Measurements from ENCODE around the gene KIF5A.

Gene KIF5A

GRCh38 chr12:57520053-57520818, 29.6 kb upstream of the KIF5A start, which contains the start of gene DDIT3:
TSS of gene DDIT3 (minus strand) at chr12:57520514. CDS start at chr12:57517406, 3,108 bp downstream.
- DNase-seq, result peak; percentile 87

GRCh38 chr12:57521525-57522010, 28.3 kb upstream of the KIF5A start:
- no peak for DNase-seq

- peak; percentile 54 for DNase-seq
Observed at GRCh38 chr12:57522011-57522886, 27.6 kb upstream of the KIF5A start, which contains the start of gene MBD6. TSS of gene MBD6 (plus strand) at chr12:57522824. CDS start at chr12:57524304, 1,480 bp downstream.

GRCh38 chr12:57522887-57523705, 26.7 kb upstream of the KIF5A start:
- no peak for DNase-seq

GRCh38 chr12:57523706-57524614, 25.9 kb upstream of the KIF5A start:
- no peak for DNase-seq

GRCh38 chr12:57524814-57525614, 24.8 kb upstream of the KIF5A start:
- no peak for DNase-seq

GRCh38 chr12:57525615-57526383, 24.0 kb upstream of the KIF5A start:
- no peak for DNase-seq

GRCh38 chr12:57526477-57527126, 23.2 kb upstream of the KIF5A start:
- no peak for DNase-seq

- no peak for DNase-seq
Observed at GRCh38 chr12:57527184-57527583, 22.7 kb upstream of the KIF5A start.

GRCh38 chr12:57528176-57528575, 21.7 kb upstream of the KIF5A start:
- DNase-seq, result no peak

- no peak for DNase-seq
Observed at GRCh38 chr12:57528831-57529555, 20.9 kb upstream of the KIF5A start.

- DNase-seq, result no peak
Observed at GRCh38 chr12:57529831-57530230, 20.0 kb upstream of the KIF5A start.

- no peak for DNase-seq
Observed at GRCh38 chr12:57530396-57531142, 19.3 kb upstream of the KIF5A start.

GRCh38 chr12:57531836-57532235, 18.0 kb upstream of the KIF5A start:
- DNase-seq, result no peak

- DNase-seq, result no peak
Observed at GRCh38 chr12:57533108-57533507, 16.7 kb upstream of the KIF5A start.

GRCh38 chr12:57534250-57534649, 15.6 kb upstream of the KIF5A start:
- DNase-seq, result no peak

GRCh38 chr12:57534991-57535543, 14.8 kb upstream of the KIF5A start:
- DNase-seq, result no peak

Measured in DMS79 treated with DMSO at 0.1 percent for 48 hours (cell line).